ENCODE results near the gene ARMCX5. TPM values are rescaled to one million over a fixed set of nuclear protein-coding genes. Genes with fewer than 3 reads are reported as not detected.

Gene ARMCX5
- total and polyA plus RNA-seq, 10 of the 15 experiments (the other 5 are each of a cell fraction or from before 2014, with no cell fraction given): 6.5 to 13.7 (median 9.9) TPM

DNA sequence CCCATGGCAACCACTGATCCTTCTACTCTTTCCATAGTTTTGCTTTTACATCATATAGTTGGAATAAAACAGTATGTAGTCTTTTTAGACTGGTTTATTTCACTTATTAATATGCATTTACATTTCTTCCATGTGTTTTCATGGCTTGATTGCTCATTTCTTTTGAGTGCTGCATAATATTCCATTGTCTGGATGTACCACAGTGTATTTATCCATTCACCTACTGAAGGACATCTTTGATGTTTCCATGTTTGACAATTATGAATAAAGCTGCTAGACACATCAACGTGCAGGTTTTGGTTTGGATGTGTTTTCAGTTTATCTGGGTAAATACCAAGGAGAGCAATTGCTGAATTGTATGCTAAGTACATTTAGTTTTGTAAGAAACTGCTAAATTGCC lies 38.2 kb downstream of the ARMCX5 start:
- intact Hi-C loops (cut with micrococcal nuclease; ENCODE audit: unreplicated experiment): no loop called here

DNA sequence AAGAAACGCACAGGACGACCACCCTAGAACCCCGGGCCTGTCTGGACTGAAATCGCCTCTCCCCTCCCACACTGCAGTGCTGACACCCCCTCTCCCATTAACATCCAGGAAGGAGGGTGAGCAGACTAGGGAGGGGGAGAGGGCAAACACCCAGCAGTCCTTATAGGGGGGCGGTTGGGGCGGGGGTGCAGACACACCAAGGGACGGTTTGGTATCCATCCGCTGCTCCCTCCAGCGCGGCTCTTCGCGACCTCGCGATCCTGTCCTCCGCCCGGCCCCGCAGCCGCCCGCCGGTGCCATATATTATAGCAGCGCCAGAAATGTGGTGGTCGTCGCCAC lies 51.6 kb downstream of the ARMCX5 start:
- Histone ChIP-seq H3K9me3 (replicated peaks; ENCODE audit: control insufficient read depth, insufficient read depth, low read length) (no peaks in the 10 kb centered on the region; the same call in 2 of the 3 replicates), H2AFZ (ENCODE audit: control insufficient read depth, low read depth, low read length) (no peak overlapping the region), H3K9ac (ENCODE audit: control insufficient read depth, insufficient read depth, low read length) (no peak overlapping the region), H3K36me3 (ENCODE audit: control insufficient read depth in 2 of 2, insufficient read depth in 2 of 2, low read length in 1 of 2) (no peaks in the 10 kb centered on the region; a peak in 1 of 4 replicates), H3K4me1 (ENCODE audit: control insufficient read depth, insufficient read depth, low read length) (no peaks in the 10 kb centered on the region), H3K4me2 (ENCODE audit: control insufficient read depth, insufficient read depth) (no peak overlapping the region), H3K27ac (ENCODE audit: control insufficient read depth, insufficient read depth) (no peak overlapping the region), H3K27me3 (replicated peaks in 1 of 2; ENCODE audit: control insufficient read depth in 2 of 2, insufficient read depth in 2 of 2, low read length in 1 of 2) (no peaks in the 10 kb centered on the region), H3K4me3 (no peak overlapping the region), H4K20me1 (ENCODE audit: control insufficient read depth, insufficient read depth) (no peaks in the 10 kb centered on the region), H3K79me2 (ENCODE audit: control insufficient read depth, insufficient read depth, low read length) (no peaks in the 10 kb centered on the region)
- no TSS peak for BruUV-seq (replicated peaks)
- DNase-seq (ENCODE audit: low read depth, low spot score) (no peak), FAIRE-seq (no peak), ATAC-seq (no peak)
- ChIA-PET SMC1A (ENCODE audit: uncharacterized antibody, unreplicated experiment) (no interaction called here), POLR2A (no interaction called here), CTCF (no interaction called here), RAD21 (ENCODE audit: unreplicated experiment) (no interaction called here)
- TF ChIP-seq BACH1 (IDR thresholded peaks at IDR 0.05; ENCODE audit: borderline replicate concordance) (no peak), STAT1 (conservative IDR thresholded peaks at IDR 0.05) (no peak)
- intact Hi-C loops (cut with micrococcal nuclease; ENCODE audit: unreplicated experiment) (no loop called here), in situ Hi-C loops (cut with MboI) (no loop called here)
- 33% methylated on average over 19 of the region's 23 CpGs for WGBS (ENCODE audit: insufficient coverage, insufficient replicate concordance, low lambda C conversion rate, missing lambda C conversion rate)

More for the DNA sequence above, 38.2 kb downstream of the ARMCX5 start:
- POLR2A ChIA-PET: no interaction called here
- Histone ChIP-seq H3K4me1 (ENCODE audit: control insufficient read depth, insufficient read depth, low read length) (no peaks in the 10 kb centered on the region), H4K20me1 (ENCODE audit: control insufficient read depth, insufficient read depth) (no peaks in the 10 kb centered on the region), H3K27ac (ENCODE audit: control insufficient read depth, insufficient read depth) (no peak overlapping the region), H3K9me3 (replicated peaks; ENCODE audit: control insufficient read depth, insufficient read depth, low read length) (no peaks in the 10 kb centered on the region), H3K9ac (ENCODE audit: control insufficient read depth, insufficient read depth, low read length) (no peak overlapping the region), H3K27me3 (replicated peaks in 1 of 2; ENCODE audit: control insufficient read depth in 2 of 2, insufficient read depth in 2 of 2, low read length in 1 of 2) (no peaks in the 10 kb centered on the region), H3K79me2 (ENCODE audit: control insufficient read depth, insufficient read depth, low read length) (no peaks in the 10 kb centered on the region), H3K36me3 (ENCODE audit: control insufficient read depth in 2 of 2, insufficient read depth in 2 of 2, low read length in 1 of 2) (no peaks in the 10 kb centered on the region; a peak in 1 of 4 replicates), H3K4me2 (ENCODE audit: control insufficient read depth, insufficient read depth) (no peak overlapping the region), H3K4me3 (no peak overlapping the region), H2AFZ (ENCODE audit: control insufficient read depth, low read depth, low read length) (no peak overlapping the region)
- DNase-seq (ENCODE audit: low read depth, low spot score): no peak
- no peak for ATAC-seq
- no peak for FAIRE-seq
- CTCF ChIA-PET: no interaction called here
- WGBS (ENCODE audit: insufficient coverage, insufficient replicate concordance, low lambda C conversion rate, missing lambda C conversion rate): 40% methylated on average over 1 of the region's 1 CpG
- SMC1A ChIA-PET (ENCODE audit: uncharacterized antibody, unreplicated experiment): no interaction called here
- in situ Hi-C loops (cut with MboI): no loop called here
- BruUV-seq (replicated peaks): no TSS peak
- TF ChIP-seq PML (IDR thresholded peaks at IDR 0.05; ENCODE audit: low read length) (no peak), EED (IDR thresholded peaks at IDR 0.05; ENCODE audit: low read depth) (no peak), NFYB (IDR thresholded peaks at IDR 0.05; ENCODE audit: insufficient read depth, low read depth, low read length) (no peak)
- TF ChIP-seq, protein P1, sequence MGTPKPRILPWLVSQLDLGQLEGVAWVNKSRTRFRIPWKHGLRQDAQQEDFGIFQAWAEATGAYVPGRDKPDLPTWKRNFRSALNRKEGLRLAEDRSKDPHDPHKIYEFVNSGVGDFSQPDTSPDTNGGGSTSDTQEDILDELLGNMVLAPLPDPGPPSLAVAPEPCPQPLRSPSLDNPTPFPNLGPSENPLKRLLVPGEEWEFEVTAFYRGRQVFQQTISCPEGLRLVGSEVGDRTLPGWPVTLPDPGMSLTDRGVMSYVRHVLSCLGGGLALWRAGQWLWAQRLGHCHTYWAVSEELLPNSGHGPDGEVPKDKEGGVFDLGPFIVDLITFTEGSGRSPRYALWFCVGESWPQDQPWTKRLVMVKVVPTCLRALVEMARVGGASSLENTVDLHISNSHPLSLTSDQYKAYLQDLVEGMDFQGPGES (IDR thresholded peaks at IDR 0.05): no peak
- RAD21 ChIA-PET (ENCODE audit: unreplicated experiment): no interaction called here

Data from GM12878 (cell line).